Measurements from ENCODE around the gene MYLK2.

MYLK2 gene

GRCh38 chr20:31845300-31845863, 26.2 kb downstream of the MYLK2 start, which contains the start of gene FOXS1:
Gene FOXS1, minus strand, starts transcription at chr20:31845604. Its CDS starts 62 bp downstream, at chr20:31845542.
- Histone ChIP-seq H3K4me1 (peaks cover 0 to 67% (median 49%) of the 10 kb centered on the region in 4 donors), H3K27me3 (peaks cover 0 to 12% of the 10 kb centered on the region in 2 donors), H3K4me3 (peak within 1 kb of the TSS; percentile 62 to 73), H3K36me3 (no peaks in the 10 kb centered on the region), H3K9me3 (no peaks in the 10 kb centered on the region), H3K27ac (peak within 1 kb of the TSS; percentile 89 to 92)
- intact Hi-C loops (cut with DNase I; ENCODE audit: low total_unique reads) = loop anchor here (2.0 to 5.0 kb wide), 2 partner anchors 23 to 108 kb away; partner anchors contain the start of gene TPX2
- DNase-seq = peak; percentile 74 to 95
- no peak for TF ChIP-seq CTCF (IDR thresholded peaks at IDR 0.05)

DNA sequence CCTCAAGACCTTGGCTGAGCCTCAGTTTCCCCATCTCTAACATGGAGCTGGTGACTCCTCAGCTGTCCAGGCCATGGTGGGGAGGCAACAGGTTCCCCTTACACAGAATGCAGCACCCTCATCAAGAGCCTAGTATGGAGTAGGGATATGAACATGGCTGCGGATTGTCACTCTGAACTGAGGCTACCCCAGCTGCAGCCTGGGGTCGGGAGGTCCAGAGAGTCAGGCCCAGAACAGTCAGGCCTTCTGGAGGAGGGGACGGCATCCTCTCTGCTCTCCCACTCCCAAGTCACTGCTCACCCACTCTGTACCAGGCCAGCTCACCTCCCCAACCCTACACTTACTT, 27.6 kb downstream of the MYLK2 start:
- Histone ChIP-seq H3K36me3 (no peaks in the 10 kb centered on the region), H3K27me3 (peaks cover 0 to 26% of the 10 kb centered on the region in 2 donors), H3K4me1 (peaks cover 0 to 53% (median 35%) of the 10 kb centered on the region in 4 donors), H3K27ac (peak overlapping the region; percentile 89 to 92), H3K9me3 (no peaks in the 10 kb centered on the region), H3K4me3 (no peak overlapping the region)
- no peak for TF ChIP-seq CTCF (IDR thresholded peaks at IDR 0.05)
- intact Hi-C loops (cut with DNase I; ENCODE audit: low total_unique reads) = loop anchor here (5.0 kb wide), 1 partner anchor 109 kb away; the partner anchor contains the start of gene TPX2
- no peak for DNase-seq

- peaks cover 0 to 38% (median 21%) of the 10 kb centered on the region in 4 donors for H3K4me1 ChIP-seq
- no peaks in the 10 kb centered on the region for H3K9me3 ChIP-seq
- H3K27ac ChIP-seq = no peak overlapping the region
- H3K36me3 ChIP-seq = no peaks in the 10 kb centered on the region
- H3K4me3 ChIP-seq = no peak overlapping the region
- no peak for TF ChIP-seq CTCF (IDR thresholded peaks at IDR 0.05)
- intact Hi-C loops (cut with DNase I; ENCODE audit: low total_unique reads) = loop anchor here (5.0 kb wide), 1 partner anchor 111 kb away; the partner anchor contains the start of gene TPX2
- peaks cover 0 to 40% of the 10 kb centered on the region in 2 donors for H3K27me3 ChIP-seq
- DNase-seq = no peak
Observed at GRCh38 chr20:31848088-31848999, 29.2 kb downstream of the MYLK2 start.

- no peak for DNase-seq
- Histone ChIP-seq H3K36me3 (no peaks in the 10 kb centered on the region), H3K4me3 (no peak overlapping the region), H3K27me3 (peaks cover 0 to 49% of the 10 kb centered on the region in 2 donors), H3K9me3 (no peaks in the 10 kb centered on the region), H3K4me1 (peaks cover 0 to 28% (median 13%) of the 10 kb centered on the region in 4 donors), H3K27ac (no peak overlapping the region)
- TF ChIP-seq CTCF (IDR thresholded peaks at IDR 0.05) = no peak
- intact Hi-C loops (cut with DNase I; ENCODE audit: low total_unique reads) = loop anchor here (5.0 kb wide), 1 partner anchor 112 kb away; the partner anchor contains the start of gene TPX2
Observed at GRCh38 chr20:31849306-31849930, 30.3 kb downstream of the MYLK2 start.

GRCh38 chr20:31851240-31851955, 32.2 kb downstream of the MYLK2 start:
- Histone ChIP-seq H3K9me3 (no peaks in the 10 kb centered on the region), H3K36me3 (no peaks in the 10 kb centered on the region), H3K4me1 (peaks cover 0 to 9% (median 4%) of the 10 kb centered on the region in 4 donors), H3K27ac (no peak overlapping the region), H3K27me3 (peaks cover 0 to 65% of the 10 kb centered on the region in 2 donors), H3K4me3 (no peak overlapping the region)
- intact Hi-C loops (cut with DNase I; ENCODE audit: low total_unique reads) = loop anchor here (5.0 to 10.0 kb wide), 2 partner anchors 101 to 243 kb away; partner anchors contain the start of gene PDRG1
- TF ChIP-seq CTCF (IDR thresholded peaks at IDR 0.05) = no peak
- DNase-seq = no peak
